Activated CD4-positive, alpha-beta T cell treated with anti-CD3 and anti-CD28 coated beads for 1 hour (primary cell): Measurements from ENCODE around the gene CORIN.
"Not testable (repeated sequence)": the region's sequence is repeated elsewhere in the genome, so short reads cannot be mapped to it uniquely, and the experiment has no call there.

Experiments used
- DNase-seq: peaks from one replicate; pipeline ENCODE4 v3.0.0-alpha.2; 2020

The CORIN gene

DNA sequence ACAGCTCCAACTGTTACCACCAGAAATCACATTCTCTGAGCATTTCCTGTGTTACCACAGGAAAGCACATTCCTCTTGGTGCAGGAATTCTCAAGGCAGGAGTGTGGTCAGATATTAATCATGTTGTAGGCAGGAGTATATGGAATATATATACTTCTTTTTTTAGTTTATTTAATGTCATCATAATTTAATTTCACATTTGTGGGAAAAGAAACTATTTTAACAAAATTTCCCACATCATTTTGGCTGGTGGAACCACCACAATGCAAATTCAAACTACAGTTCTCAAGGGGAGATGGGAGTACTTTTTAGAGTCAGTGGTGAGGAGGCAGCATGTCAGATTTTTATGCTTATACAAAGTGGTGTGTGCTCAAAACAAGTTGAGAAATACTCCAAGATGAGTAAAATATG, 213.8 kb downstream of the CORIN start:
- DNase-seq: no peak

DNA sequence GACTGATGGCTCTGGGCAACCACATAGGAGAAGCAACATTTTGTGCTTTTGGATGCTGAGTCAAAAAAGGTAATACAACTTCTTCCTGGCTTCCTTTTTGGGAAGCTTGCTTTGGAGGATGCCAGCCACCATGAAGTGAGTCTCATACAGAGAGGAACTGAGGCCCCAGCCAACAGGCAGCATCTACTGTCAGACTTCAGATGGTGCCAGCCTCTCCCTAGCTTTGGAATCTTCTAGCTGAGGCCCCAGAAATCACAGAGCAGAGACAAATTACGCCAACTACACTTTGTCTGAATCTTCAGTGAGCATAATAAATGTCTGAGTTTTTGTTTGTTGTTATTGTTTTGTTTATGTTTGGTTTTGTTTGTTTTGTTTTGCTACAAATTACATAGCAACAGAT, 216.7 kb downstream of the CORIN start:
- no peak for DNase-seq

DNA sequence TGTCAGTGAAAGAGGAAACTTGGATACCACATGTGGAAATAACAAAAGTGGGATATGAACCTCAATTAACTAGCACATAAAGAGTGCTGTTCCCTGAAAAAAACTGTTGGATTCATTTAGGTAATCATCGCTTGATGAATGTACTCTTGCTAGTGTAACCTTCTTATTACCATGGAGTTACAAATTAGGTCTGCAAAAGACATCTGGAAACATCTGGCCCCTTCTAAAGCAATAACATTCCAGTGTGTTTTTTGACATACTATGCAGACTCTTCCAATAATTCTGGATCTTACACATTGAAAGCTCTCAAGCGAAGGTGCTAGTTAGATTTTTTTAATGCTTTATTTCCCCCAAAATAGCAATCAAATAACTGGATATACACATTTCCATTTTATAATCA, 218.2 kb downstream of the CORIN start:
- DNase-seq: no peak

DNA sequence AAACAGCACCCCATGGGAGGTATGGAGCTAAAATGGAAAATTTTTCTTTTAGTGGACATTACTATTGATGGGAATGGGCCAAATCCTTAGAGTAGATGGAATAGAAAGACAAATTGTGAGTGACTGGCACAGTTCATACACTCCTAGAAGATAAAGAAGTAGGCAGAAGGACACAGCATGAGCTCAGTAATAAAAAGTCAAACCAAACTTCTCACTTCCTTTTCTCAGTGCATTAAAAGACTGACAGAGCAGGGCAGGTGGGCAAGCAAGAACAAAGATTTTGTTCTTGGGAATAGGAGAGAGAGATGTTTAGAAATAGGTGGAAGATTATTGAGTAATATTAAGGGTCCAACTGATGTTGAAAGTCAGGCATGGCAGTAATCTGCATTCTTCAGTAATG, 220.3 kb downstream of the CORIN start:
- no peak for DNase-seq

DNA sequence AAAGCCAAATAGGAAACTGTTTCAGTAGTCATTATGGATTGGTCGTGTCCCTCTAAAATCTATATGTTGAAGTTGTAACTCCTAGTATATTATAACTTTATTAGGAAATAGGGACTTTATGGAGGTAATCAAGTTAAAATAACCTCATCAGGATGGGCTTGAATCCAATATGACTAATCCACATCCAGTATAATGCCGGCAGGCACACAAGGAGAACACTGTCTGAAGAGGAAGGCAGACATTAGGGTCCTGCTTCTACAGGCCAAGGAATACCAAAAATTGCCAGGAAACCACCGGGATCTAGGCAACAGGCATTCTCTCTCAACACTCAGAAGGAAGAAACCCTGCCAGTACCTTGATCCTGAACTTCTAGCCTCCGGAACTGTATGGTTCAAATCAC, 222.5 kb downstream of the CORIN start:
- DNase-seq: no peak

DNA sequence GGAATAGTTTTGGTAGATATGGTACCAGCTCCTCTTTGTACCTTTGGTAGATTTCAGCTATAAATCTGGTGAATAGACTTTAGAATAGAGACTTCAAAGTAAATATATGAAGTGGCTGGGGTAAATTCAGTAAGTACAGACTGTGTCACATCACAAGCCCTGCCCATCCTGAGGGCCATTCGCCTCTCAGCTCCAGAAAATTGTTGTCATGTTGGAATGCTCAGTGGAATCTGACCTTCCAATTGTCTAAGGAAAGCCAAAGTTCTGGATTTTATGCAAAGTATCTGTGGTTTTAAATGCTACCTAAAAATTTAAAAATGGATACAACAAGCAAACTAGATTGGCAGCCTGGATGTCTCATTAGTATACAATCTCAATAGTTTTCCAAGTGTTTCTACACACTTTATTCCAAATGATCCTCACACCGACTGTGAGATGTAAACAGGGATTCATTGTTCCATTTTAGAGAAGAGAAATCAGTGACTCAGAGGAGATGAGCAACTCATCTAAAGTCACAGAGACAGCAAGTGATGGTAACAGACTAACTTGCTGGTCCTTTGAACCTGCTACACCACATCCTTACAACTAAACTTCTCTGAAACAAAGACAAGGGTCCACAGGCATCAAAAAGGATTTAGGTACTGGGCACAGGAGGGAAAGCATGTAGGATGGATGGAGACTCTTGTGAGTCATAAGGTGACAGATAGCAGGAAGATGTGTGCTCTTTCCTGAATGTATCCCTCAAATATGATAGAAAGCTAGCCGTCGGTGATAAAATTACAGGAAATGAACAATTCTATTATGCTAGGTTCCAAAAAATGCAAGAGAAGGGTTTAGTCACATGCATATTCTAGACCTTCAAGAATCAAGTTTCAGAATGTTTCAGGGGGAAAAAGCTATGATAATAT, 225.5 kb downstream of the CORIN start:
- DNase-seq: no peak

DNA sequence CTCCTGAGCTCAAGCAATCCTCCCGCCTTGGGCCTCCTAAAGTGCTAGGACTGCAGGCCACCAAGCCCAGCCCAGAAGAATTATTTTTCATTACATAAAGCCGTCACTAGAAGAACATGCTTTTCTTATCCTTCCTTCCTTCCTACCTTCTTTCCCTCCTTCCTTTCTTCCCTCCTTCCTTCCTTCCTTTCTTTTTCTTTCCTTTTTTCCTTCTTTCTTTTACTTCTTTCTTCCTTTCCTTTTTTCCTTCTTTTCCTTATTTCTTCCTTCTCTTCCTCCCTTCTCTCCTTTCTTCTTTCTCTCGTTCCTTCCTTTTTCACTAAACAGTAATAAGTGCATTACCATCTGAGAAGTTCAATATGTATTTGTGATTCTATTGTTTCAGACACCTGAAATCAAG, 231.4 kb downstream of the CORIN start:
- DNase-seq: no peak

DNA sequence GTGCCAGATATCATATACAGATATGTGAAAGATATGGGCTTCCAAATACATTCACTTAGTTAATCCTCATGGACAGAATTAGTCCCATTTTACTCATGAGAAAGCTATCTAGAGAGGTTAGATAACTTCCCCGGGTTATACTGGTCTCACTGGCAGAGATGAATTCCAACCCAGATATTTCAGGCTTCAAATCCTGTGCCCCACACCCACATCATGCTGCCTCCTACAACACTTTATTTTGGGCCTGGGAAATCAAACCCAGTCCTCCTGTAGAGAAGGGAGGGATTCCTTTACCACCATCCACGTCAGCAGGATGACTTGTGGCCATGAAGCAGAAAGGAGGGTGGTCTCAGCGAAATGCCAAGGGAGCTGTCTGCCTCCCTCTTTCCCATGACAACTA, 239.0 kb downstream of the CORIN start:
- no peak for DNase-seq

DNA sequence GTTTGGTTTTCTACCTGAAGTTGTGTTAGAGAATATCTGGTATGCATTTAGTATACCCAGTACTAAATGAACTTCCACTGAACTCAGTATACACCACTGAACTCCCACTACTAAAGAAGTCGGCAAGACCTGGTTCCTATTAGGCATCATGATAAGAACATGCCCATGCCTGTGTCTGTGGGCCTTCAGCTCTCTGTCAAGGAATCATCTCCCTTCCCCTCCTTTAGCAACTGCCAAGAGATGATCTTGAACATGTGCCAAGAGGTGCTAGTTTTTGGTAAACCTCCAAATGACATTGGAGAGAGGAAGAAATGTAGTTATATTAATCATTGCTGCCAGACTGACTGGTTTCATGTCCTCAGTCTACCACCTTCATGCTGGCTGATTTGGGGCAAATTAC, 239.5 kb downstream of the CORIN start:
- DNase-seq: no peak

DNA sequence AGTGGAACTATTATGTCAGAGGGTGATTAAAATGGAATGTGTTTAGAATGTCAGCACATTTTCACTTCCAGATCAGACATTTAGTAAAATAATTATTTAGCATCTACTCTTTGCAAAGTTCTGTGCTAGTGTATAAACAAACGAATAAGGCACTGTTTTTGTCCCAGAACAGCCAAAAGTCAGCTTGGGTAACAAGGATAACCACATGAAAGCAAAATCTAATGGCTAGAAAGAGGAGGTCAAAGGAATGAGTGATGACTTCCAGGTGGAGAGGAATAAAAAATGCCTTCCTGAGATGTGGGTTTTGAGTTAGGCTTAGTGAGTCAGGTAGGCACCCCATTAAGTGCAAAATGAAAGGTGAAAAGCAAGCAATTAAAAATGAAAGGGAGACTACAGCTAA, 240.2 kb downstream of the CORIN start:
- no peak for DNase-seq

DNA sequence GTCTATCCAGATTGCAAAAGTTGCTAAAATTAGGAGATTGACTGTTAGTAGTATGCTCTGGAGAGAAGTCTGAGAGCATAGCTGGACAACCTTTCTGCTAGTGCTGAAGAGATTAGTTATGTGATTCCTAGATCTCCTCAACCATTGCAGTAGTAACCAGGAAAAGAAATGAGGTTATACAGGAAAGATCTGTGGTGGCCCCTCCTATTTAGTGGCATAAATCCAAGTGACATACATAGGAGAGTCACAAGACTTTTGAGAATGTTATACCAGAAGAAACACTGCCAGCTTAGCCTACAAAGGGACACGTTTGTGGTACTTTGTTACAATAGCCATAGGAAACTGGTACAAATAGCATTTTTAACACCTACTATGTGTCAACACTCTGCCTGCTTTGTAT, 247.5 kb downstream of the CORIN start:
- no peak for DNase-seq

DNA sequence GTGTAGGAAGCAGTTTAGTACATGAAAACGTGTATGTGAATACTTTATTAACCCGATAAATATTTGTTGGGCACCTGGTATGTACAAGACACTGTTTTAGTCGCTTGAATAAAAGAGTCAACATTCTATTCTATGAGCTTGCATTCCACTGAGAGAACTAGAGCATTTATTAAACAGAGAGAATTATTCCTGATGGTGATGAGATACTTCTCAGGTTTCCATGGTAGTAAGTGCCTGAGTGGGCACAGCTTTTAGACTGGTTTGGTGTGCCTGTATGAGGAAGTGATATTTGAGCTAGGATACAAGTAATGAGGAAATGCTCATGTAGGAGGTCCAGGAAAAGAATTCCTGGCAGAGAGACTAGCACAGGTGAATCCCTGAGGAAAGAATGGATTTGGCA, 258.6 kb downstream of the CORIN start:
- no peak for DNase-seq

DNA sequence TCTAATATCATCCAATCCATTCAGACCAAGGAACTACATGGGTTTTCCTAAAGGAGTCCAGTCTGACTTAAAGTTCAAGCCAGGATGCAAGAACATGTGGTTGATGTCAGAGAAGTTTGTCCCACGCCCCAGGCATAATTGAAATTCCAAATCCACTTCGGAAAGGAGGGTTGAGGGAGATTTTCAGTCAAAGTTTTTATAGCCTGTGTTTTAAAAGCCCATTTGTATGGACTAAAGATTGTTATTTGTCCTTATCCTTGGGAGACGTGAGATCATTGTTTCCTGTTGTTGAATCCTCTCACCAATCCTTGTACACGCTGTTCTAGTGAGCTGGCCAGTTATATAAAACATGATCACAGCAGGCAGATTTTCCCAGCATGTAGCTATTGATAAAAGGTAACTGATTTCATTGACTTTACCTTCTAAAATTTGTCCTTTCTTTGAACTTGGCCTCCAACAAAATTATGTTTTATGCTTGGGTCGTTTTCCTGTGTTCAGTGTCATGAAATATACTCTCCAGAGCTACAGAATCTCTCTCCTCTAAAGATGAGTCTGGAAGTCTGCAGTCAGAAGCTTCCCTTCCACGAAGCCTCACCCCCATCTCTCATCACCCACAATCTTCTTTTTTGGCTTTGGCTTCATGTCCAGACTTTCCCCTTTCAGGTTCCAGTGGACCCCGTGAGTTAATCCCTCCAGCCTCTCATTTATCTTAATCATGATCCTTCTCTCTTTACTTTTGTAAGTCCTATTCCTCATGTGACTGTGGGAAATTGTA, 259.9 kb downstream of the CORIN start:
- DNase-seq: no peak

DNA sequence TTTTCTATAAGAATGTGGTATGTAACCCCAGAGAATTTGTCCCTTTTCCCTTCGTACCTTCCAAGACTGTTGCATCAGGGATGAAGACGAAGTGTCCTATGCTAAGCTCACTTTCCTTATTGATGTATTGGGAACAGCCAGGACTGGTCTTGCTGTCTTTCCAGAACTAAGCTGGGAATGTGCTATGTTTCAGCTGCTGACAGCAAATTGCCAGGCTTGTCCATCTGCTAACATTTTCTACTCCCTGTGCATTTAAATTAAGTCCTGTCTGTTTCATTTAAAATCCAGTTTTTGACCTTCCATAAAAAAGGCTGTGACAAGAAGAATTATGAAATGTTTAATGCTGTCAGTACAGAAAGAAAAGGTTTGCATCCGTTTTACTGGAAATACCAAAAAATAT, 264.9 kb downstream of the CORIN start:
- DNase-seq: no peak

DNA sequence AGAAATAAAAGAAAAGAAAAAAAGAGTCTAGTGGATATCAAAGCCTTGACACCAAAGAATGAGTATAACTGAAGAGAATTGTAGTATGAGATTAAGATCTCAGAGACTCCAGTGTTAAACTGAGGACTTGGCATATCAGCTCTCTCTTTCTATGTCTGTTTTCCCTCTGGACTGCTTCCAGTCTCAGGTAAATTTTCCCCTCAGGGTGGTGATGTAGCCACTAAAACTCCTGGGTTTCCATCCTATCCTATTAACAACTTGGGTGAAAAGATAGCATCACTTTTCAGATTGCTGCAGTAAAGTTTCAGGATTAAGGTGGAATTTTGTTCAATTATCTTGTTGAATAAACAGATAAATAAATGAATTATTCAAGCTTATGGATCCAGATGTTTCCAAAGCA, 267.1 kb downstream of the CORIN start:
- DNase-seq: no peak

DNA sequence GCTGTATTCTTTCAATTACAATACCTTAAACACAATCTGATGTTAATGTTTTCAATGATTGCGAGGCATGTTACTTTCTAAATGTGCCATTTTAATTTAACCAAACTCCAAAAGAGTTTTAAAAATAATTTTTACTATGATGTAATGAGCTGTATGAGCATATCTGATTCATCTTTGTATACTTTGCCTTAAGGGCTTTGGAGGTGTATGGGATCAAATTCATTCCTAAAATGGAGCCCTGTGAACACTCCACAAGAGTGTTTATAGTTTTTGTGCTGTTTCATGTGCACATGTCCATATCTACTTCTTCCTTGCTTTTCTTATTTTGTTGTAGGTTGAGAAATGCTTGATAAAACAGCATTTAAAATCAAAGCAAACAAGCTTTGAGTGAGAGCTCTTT, 270.4 kb downstream of the CORIN start:
- DNase-seq: no peak

DNA sequence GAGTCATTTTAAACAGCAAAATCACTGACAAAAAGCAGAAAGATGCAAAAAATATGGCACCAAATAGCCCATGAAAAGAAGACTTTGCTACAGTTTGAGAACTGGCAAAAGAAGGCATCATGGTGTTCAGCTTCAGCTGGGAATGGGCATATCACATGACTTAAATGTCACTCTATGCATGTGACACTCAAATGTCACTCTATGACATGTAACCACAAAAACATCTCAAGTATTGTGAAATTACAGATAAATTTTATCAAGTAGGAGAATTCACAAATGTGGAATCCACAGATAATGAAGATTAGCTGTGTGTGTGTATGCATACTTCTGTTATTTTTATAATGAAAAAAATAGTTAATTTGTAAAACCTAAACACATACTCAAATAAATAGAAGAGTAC, 270.9 kb downstream of the CORIN start:
- no peak for DNase-seq

DNA sequence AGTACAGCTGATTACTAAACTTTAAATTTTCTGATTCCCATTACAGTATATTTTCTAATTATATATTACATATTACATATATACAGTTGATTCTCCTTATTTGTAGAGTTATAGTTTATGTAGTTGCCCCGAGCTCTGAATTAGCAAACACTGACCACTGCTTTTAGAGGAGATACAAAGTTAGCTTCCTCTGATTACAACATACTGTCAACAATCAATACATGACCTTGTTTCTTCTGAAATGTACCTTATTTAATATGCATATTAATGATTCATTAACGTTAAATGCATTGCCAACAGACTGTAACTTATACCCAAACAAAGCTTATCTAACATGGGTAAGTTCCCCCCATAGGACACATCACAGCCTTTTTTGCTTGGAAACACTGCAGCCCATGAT, 271.3 kb downstream of the CORIN start:
- no peak for DNase-seq

DNA sequence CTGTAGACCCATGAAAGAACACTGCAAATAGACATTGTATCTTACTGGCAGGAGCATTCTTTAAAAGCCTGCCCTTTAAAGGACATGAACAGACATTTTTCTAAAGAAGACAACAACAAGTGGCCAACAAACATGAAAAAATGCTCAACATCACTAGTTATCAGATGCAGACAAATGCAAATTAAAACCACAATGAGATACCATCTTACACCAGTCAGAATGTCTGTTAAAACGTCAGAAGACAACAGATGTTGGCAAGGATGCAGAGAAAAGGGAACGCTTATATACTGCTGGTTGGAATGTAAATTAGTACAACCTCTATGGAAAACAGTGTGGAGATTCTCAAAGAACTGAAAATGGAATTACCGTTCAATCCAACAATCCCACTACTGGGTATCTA, 275.6 kb downstream of the CORIN start:
- no peak for DNase-seq

DNA sequence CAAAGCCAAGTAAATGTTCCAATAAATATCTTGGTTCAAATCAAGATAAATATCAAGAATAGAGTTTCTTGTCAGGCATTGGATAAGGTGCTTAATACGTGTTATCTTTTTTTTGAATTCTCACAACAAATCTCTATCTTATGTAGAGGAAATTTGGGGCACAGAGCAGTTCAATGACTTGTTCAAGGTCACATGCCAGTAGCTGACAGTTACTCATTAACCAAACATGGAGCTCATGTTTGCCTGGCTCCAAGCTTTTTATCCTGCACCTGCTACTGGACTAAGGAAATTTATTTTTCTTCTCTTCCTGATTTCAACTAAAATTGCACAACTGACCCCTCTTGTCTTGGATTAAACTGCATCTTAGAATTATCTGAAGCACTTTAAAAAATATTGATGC, 276.5 kb downstream of the CORIN start:
- DNase-seq: no peak

DNA sequence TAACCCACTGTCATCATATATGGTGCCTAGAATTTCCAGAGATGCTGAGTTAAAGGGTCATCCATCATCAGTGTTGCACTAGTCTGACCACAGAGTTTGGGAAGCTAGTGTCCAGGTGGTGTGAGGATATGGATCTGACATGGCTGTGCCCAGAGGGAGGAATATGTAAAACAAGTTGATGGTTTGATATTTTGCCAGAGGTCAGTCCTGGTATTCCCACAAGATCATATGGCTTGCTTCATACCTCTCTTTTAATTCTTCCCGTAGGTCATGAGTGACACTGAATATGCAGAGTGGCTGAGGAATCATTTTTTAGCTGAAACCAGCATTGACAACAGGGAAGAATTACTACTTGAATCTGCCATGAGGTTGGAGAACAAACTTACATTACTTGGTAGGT, 277.2 kb downstream of the CORIN start:
- no peak for DNase-seq

DNA sequence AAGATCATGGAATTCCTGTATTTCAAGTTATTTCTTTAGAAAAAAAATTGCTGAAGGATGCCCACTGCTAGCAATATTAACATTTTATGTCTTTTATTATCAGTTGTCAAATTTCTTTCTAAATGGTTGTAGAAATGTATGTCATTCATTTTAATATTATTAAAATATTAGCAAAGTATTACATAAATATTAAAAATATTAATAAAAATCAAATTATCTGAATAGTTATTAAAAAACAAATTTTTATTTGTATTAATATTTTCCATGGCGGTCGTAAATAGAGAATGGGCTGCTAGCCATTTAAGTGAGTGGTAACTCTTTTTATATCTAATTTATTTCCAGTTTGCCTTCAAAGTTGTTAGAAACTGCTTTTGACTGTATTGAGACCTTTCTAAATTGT, 280.6 kb downstream of the CORIN start:
- no peak for DNase-seq

DNA sequence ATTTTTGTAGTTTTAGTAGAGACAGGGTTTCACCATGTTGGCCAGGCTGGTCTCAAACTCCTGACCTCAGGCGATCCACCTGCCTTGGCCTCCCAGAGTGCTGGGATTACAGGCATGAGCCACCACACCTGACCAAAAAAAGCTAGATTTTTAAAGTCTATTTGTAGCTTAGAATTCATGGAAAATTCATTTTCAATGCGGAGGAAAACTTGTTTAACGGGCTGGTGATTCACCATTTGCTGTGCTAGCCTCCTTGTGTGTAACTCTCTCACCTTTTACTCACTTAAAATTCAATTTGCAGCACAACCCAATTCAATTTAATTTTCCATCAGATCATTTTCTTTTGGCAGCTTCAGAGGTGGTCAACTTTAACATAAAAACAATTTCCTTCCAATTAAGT, 281.9 kb downstream of the CORIN start:
- not testable (repeated sequence) for DNase-seq

DNA sequence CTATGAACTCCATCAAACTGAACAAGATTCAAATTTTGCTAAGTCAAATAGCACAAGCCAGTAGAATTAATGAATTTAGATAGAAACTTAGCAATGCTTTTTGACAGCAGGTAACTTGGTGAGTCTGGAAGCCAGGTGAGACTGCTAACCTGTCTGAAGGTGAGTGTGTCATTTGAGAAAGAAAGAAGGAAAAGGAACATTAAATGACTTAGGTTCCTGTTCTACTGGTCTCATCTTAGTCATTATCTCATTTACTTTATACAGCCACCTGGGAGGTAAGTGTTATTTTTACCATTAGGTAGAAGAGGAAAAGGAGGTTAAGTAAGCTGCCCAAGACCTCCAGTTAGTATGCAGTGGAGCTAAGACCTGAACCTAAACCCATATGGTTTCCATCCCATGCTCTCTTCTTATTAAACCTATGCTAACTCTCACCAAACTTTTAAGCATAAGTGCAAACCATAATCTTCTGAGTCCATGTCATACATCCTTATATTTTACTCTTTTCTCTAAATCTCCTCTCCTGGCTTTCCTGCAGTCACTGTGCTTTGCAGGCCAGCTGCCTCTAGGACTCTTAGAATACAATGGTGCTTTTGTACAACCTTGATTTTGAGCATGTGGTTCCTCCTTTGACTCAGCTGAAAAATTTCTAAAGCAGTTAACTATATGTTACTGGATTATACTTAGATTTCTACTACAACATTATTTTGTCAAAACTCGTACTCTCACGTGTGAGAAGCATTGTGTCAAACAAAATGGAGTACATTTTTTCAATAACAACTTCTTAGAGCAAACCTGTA, 284.3 kb downstream of the CORIN start:
- no peak for DNase-seq
